Colon (tissue), 2 donors: ENCODE measurements around the gene GMIP.
"Not testable (repeated sequence)": the region's sequence is repeated elsewhere in the genome, so short reads cannot be mapped to it uniquely, and the experiment has no call there.

ENCODE experiments used
- FAIRE-seq: peaks from 2 replicates; lab custom pipeline; 2012; peaks lifted over from hg19 to GRCh38; lab: Jason Lieb, UNC
- donor health status: control.
- donor health status: control.

GMIP gene

GRCh38 chr19:19606686-19607085, 36.8 kb downstream of the GMIP start:
- FAIRE-seq, result not testable (repeated sequence)

GRCh38 chr19:19606021-19606420, 37.4 kb downstream of the GMIP start:
- peak; percentile 43 for FAIRE-seq

GRCh38 chr19:19602713-19603324, 40.6 kb downstream of the GMIP start:
- no peak for FAIRE-seq

- FAIRE-seq, result no peak
These were observed 41.2 kb downstream of the GMIP start for GRCh38 chr19:19602136-19602712.

GRCh38 chr19:19600793-19601330, 42.6 kb downstream of the GMIP start:
- FAIRE-seq, result no peak

GRCh38 chr19:19598728-19599451, 44.6 kb downstream of the GMIP start:
- not testable (repeated sequence) for FAIRE-seq

- no peak for FAIRE-seq
These were observed 45.6 kb downstream of the GMIP start for GRCh38 chr19:19597809-19598306.

GRCh38 chr19:19595171-19595701, 48.2 kb downstream of the GMIP start:
- no peak for FAIRE-seq

GRCh38 chr19:19594381-19594780, 49.1 kb downstream of the GMIP start:
- FAIRE-seq, result no peak

- no peak for FAIRE-seq
These were observed 50.8 kb downstream of the GMIP start for GRCh38 chr19:19592690-19593089.

- no peak for FAIRE-seq
These were observed 52.2 kb downstream of the GMIP start for GRCh38 chr19:19591133-19591825.

GRCh38 chr19:19588546-19588945, 54.9 kb downstream of the GMIP start:
- FAIRE-seq, result no peak

- no peak for FAIRE-seq
These were observed 55.7 kb downstream of the GMIP start for GRCh38 chr19:19587771-19588170.

- FAIRE-seq, result no peak
These were observed 59.1 kb downstream of the GMIP start for GRCh38 chr19:19584356-19584755.

GRCh38 chr19:19582471-19582870, 61.0 kb downstream of the GMIP start:
- FAIRE-seq, result no peak

GRCh38 chr19:19581391-19581790, 62.1 kb downstream of the GMIP start:
- no peak for FAIRE-seq

- no peak for FAIRE-seq
These were observed 63.0 kb downstream of the GMIP start for GRCh38 chr19:19580418-19580817.

- no peak for FAIRE-seq
These were observed 63.7 kb downstream of the GMIP start for GRCh38 chr19:19579533-19580361.
